ENCODE data around the gene TTBK1. TPM values are rescaled to one million over a fixed set of nuclear protein-coding genes. Genes with fewer than 3 reads are reported as not detected.

TTBK1 gene
- total RNA-seq, 1 experiment from 2014 or later = not detected

DNA sequence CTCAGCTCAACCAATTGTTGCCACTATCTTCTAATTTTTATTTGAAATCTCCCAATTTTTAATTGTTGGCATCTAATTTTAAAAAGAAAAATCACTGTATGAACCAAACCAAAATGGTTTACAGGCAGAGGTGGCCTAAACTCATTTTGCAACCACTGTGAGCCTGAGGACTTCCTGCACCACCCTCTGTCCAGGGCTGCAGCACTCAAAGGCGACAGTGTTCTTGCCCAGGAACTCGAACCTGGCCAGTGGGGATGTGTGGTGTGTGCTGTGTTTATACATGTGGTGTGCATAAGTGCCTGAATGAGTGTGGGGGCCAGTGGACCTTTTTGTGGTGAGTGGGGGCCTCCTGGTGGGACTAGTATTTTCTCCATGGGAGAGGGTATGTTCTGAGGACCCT, 30.4 kb downstream of the TTBK1 start:
- TF ChIP-seq CTCF (conservative IDR thresholded peaks at IDR 0.05; ENCODE audit: low read depth, low read length) (no peak), EZH2 (IDR thresholded peaks at IDR 0.05; ENCODE audit: borderline replicate concordance, low read depth, low read length, poor library complexity, severe bottlenecking) (no peak)
- peaks cover 18% of the 10 kb centered on the region for H3K4me1 ChIP-seq (ENCODE audit: insufficient read depth, low read length, poor library complexity, severe bottlenecking)
- intact Hi-C loops (cut with micrococcal nuclease; ENCODE audit: unreplicated experiment) = no loop called here
- CTCF ChIA-PET = no interaction called here
- no peak overlapping the region for H3K4me3 ChIP-seq (ENCODE audit: low read depth, low read length, poor library complexity, severe bottlenecking)
- POLR2A ChIA-PET (ENCODE audit: low non-redundant PET) = no interaction called here
- BruUV-seq (replicated peaks) = no TSS peak
- H3K27me3 ChIP-seq (replicated peaks; ENCODE audit: insufficient read depth, low read depth, low read length, poor library complexity) = no peaks in the 10 kb centered on the region
- no peak overlapping the region for H3K27ac ChIP-seq (ENCODE audit: low read depth, low read length, poor library complexity, severe bottlenecking)
- H3K9me3 ChIP-seq (ENCODE audit: low read depth, low read length, poor library complexity, severe bottlenecking) = no peaks in the 10 kb centered on the region
- DNase-seq (ENCODE audit: low spot score) = no peak
- no peaks in the 10 kb centered on the region for H3K36me3 ChIP-seq (ENCODE audit: insufficient read depth, low read length, poor library complexity, severe bottlenecking)

DNA sequence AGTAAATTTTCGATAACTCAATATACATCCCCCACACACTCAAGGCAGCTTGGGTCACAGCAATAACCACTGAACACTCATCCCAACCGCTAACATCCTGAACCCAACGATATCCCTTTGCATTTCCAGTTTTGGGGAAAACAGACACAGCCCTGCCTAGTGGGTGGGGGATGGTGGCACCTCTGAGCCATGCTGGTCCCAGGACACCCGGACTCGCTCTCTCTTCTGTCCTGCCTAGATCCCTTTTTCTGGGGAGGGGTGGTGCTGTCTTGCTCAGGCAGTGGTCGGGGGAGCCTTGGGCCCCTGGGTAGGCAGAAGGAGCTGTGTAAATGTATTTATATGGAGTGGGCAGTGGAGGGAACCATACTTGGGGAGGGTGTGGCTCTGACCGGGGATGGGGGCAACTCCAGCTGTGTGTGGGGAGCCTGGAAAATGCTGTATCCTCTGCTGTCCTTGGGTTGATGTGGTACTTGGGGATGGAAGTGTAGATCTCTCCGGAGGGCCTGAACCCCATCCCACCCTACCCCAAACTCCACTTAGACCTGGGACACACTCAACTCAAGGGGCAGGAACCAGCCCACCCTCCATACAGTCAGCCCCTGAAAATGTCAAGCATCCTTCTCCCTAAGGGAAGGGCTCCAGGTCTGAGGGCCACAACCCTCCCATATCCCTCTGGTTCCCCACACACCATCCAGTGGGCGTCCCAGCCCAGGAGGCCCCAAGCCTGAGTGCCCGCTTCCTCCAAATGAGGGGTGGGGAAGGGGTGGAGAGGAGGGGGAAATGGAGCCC, 31.0 kb downstream of the TTBK1 start:
- no peak for DNase-seq (ENCODE audit: low spot score)
- TF ChIP-seq EZH2 (IDR thresholded peaks at IDR 0.05; ENCODE audit: borderline replicate concordance, low read depth, low read length, poor library complexity, severe bottlenecking) (no peak), CTCF (conservative IDR thresholded peaks at IDR 0.05; ENCODE audit: low read depth, low read length) (no peak)
- Histone ChIP-seq H3K4me3 (ENCODE audit: low read depth, low read length, poor library complexity, severe bottlenecking) (peak overlapping the region; percentile 45), H3K4me1 (ENCODE audit: insufficient read depth, low read length, poor library complexity, severe bottlenecking) (peaks cover 12% of the 10 kb centered on the region), H3K9me3 (ENCODE audit: low read depth, low read length, poor library complexity, severe bottlenecking) (no peaks in the 10 kb centered on the region), H3K27me3 (replicated peaks; ENCODE audit: insufficient read depth, low read depth, low read length, poor library complexity) (no peaks in the 10 kb centered on the region), H3K36me3 (ENCODE audit: insufficient read depth, low read length, poor library complexity, severe bottlenecking) (no peaks in the 10 kb centered on the region), H3K27ac (ENCODE audit: low read depth, low read length, poor library complexity, severe bottlenecking) (no peak overlapping the region)
- CTCF ChIA-PET = no interaction called here
- intact Hi-C loops (cut with micrococcal nuclease; ENCODE audit: unreplicated experiment) = no loop called here
- no TSS peak for BruUV-seq (replicated peaks)
- POLR2A ChIA-PET (ENCODE audit: low non-redundant PET) = no interaction called here

GRCh38 chr6:43274916-43275597, 31.8 kb downstream of the TTBK1 start:
- Histone ChIP-seq H3K27ac (ENCODE audit: low read depth, low read length, poor library complexity, severe bottlenecking) (no peak overlapping the region), H3K36me3 (ENCODE audit: insufficient read depth, low read length, poor library complexity, severe bottlenecking) (no peaks in the 10 kb centered on the region), H3K27me3 (replicated peaks; ENCODE audit: insufficient read depth, low read depth, low read length, poor library complexity) (no peaks in the 10 kb centered on the region), H3K4me1 (ENCODE audit: insufficient read depth, low read length, poor library complexity, severe bottlenecking) (peaks cover 5% of the 10 kb centered on the region), H3K4me3 (ENCODE audit: low read depth, low read length, poor library complexity, severe bottlenecking) (peak overlapping the region; percentile 45), H3K9me3 (ENCODE audit: low read depth, low read length, poor library complexity, severe bottlenecking) (no peaks in the 10 kb centered on the region)
- intact Hi-C loops (cut with micrococcal nuclease; ENCODE audit: unreplicated experiment) = no loop called here
- no peak for DNase-seq (ENCODE audit: low spot score)
- BruUV-seq (replicated peaks) = no TSS peak
- ChIA-PET POLR2A (ENCODE audit: low non-redundant PET) (no interaction called here), CTCF (interaction anchor here (0.6 kb wide), 1 partner anchor 11 kb away, joined by 3 read pairs; no protein-coding TSS in a partner anchor)
- no peak for TF ChIP-seq EZH2 (IDR thresholded peaks at IDR 0.05; ENCODE audit: borderline replicate concordance, low read depth, low read length, poor library complexity, severe bottlenecking)
- TF ChIP-seq CTCF (conservative IDR thresholded peaks at IDR 0.05; ENCODE audit: low read depth, low read length) = no peak

Measured in A673 (cell line).